Testis (tissue), 2 donors: ENCODE data around the gene EFNA2.

Source experiments
- CTCF ChIP-seq, 3 experiments: fragments of 450-650 bp in 2 of 3; fragments of 200-600 bp in 1 of 3; sonication (generic) in 1 of 3; IDR thresholded peaks; one replicate each; pipeline ENCODE4 v1.5.1; 2016 to 2019; ENCODE audit warnings: antibody characterized with exemption in 3 of 3, mild to moderate bottlenecking in 2 of 3, moderate library complexity in 1 of 3
- POLR2A ChIP-seq: fragments of 450-650 bp; IDR thresholded peaks from one replicate; pipeline ENCODE4 v1.6.1; 2017; ENCODE audit warnings: antibody characterized with exemption, mild to moderate bottlenecking, moderate library complexity

GRCh38 chr19:1349211-1349610 is 63.5 kb downstream of the EFNA2 start:
- TF ChIP-seq CTCF (IDR thresholded peaks at IDR 0.05): no peak
- no peak for TF ChIP-seq POLR2A
